ENCODE data around the gene AP2B1.

The AP2B1 gene

DNA sequence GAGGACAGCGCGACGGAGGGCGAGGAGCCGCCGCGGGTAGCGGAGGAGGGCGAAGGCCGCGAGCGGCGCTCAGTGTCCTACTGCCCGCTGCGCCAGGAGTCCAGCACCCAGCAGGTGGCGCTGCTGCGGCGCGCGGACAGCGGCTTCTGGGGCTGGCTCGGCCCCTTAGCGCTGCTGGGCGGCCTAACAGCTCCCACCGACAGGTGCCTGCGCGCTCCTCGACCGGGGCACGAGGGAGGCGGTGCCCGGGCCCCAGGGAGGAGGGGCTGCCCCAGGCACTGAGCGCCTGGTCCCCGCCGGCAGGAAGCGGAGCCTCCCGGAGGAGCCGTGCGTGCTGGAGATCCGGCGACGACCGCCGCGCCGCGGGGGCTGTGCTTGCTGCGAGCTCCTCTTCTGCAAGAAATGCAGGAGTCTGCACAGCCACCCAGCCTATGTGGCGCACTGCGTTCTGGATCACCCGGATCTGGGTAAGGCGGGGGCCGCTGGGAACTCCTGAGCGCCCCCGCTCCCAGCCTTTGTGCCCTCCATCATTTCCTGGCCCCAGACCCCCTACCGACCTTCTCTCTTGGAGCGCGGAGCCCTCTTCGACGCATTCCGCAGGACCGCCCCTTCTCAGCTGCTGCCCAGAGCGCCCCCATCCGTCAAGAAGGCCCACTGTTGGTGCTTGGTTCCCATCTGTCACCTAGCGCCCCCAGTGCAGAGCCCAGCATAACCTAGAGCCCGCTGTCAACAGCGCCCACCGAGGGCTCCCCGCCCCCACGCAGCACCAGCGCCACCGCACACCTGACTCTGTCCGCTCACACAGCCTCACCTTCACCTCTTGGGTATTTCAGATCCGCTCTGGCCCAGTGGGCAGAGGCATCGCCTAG is 177.2 kb downstream of the AP2B1 start:
- Histone ChIP-seq H3K4me2 (ENCODE audit: low read depth, low read length, poor library complexity, severe bottlenecking) (peak overlapping the region; percentile 51), H3K9me2 (replicated peaks; ENCODE audit: insufficient read depth, low read length) (no peaks in the 10 kb centered on the region), H3K9me3 (ENCODE audit: insufficient read depth, low read length) (no peaks in the 10 kb centered on the region), H3K36me3 (ENCODE audit: low read length) (no peaks in the 10 kb centered on the region), H3F3A (ENCODE audit: insufficient read depth) (no peaks in the 10 kb centered on the region), H3K27me3 (ENCODE audit: low read length) (no peaks in the 10 kb centered on the region), H3K27ac (ENCODE audit: low read depth, low read length) (peak overlapping the region; percentile 65), H3K4me3 (ENCODE audit: insufficient read depth, low read length, poor library complexity, severe bottlenecking) (peak overlapping the region; percentile 62), H2AFZ (ENCODE audit: low read depth, low read length, severe bottlenecking) (peak overlapping the region; percentile 75), H3K9ac (ENCODE audit: low read length) (peak overlapping the region; percentile 64), H3K79me2 (ENCODE audit: insufficient read depth, low read length) (no peaks in the 10 kb centered on the region), H4K20me1 (ENCODE audit: low read depth, low read length) (no peaks in the 10 kb centered on the region)
- TF ChIP-seq EZH2phosphoT487 (conservative IDR thresholded peaks at IDR 0.05; ENCODE audit: low read length): no peak
- TF ChIP-seq, protein P1, sequence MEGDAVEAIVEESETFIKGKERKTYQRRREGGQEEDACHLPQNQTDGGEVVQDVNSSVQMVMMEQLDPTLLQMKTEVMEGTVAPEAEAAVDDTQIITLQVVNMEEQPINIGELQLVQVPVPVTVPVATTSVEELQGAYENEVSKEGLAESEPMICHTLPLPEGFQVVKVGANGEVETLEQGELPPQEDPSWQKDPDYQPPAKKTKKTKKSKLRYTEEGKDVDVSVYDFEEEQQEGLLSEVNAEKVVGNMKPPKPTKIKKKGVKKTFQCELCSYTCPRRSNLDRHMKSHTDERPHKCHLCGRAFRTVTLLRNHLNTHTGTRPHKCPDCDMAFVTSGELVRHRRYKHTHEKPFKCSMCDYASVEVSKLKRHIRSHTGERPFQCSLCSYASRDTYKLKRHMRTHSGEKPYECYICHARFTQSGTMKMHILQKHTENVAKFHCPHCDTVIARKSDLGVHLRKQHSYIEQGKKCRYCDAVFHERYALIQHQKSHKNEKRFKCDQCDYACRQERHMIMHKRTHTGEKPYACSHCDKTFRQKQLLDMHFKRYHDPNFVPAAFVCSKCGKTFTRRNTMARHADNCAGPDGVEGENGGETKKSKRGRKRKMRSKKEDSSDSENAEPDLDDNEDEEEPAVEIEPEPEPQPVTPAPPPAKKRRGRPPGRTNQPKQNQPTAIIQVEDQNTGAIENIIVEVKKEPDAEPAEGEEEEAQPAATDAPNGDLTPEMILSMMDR (IDR thresholded peaks at IDR 0.05; ENCODE audit: insufficient read depth, low read length, poor library complexity, severe bottlenecking): peak; percentile 88

DNA sequence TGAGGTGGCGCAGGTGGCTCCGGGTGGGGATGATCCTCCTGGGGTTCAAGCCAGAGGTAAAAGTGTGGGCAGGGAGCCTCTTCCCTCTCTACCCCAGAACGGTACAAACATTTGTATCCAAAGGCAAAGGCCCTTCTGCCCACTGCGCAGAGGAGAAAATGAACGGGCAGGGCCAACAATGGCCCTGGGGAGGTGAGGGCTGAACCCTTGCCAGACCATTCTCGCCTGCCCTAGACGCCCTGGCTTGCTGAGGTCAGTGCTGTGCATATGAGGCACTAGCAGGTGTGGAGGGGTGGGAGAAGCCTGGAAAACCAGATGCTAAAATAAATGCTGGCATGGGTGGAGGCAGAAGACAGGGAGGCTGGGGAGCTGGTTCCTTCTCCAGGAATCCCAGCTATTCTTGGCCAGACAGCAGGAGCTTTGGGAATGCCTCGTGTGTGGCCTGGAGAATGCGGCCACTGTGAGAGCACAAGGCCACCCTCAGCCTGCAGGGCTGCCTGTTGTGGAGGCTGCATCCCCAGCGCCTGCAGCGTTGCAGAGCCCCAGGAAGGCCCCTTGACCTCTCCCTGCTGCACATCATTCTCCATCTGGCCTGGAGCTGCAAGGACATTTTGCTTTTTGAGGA is 178.1 kb downstream of the AP2B1 start:
- Histone ChIP-seq H2AFZ (ENCODE audit: low read depth, low read length, severe bottlenecking) (no peak overlapping the region), H3K9me3 (ENCODE audit: insufficient read depth, low read length) (no peaks in the 10 kb centered on the region), H3K27ac (ENCODE audit: low read depth, low read length) (no peak overlapping the region), H3K27me3 (ENCODE audit: low read length) (no peaks in the 10 kb centered on the region), H4K20me1 (ENCODE audit: low read depth, low read length) (no peaks in the 10 kb centered on the region), H3K4me2 (ENCODE audit: low read depth, low read length, poor library complexity, severe bottlenecking) (peak overlapping the region; percentile 51), H3K9ac (ENCODE audit: low read length) (peak overlapping the region; percentile 64), H3K9me2 (replicated peaks; ENCODE audit: insufficient read depth, low read length) (no peaks in the 10 kb centered on the region), H3F3A (ENCODE audit: insufficient read depth) (no peaks in the 10 kb centered on the region), H3K4me3 (ENCODE audit: insufficient read depth, low read length, poor library complexity, severe bottlenecking) (peak overlapping the region; percentile 62), H3K36me3 (ENCODE audit: low read length) (no peaks in the 10 kb centered on the region), H3K79me2 (ENCODE audit: insufficient read depth, low read length) (no peaks in the 10 kb centered on the region)
- no peak for TF ChIP-seq EZH2phosphoT487 (conservative IDR thresholded peaks at IDR 0.05; ENCODE audit: low read length)
- TF ChIP-seq, protein P1 (IDR thresholded peaks at IDR 0.05; ENCODE audit: insufficient read depth, low read length, poor library complexity, severe bottlenecking): no peak

- no peaks in the 10 kb centered on the region for H3F3A ChIP-seq (ENCODE audit: insufficient read depth)
- no peaks in the 10 kb centered on the region for H3K79me2 ChIP-seq (ENCODE audit: insufficient read depth, low read length)
- no peak overlapping the region for H3K4me2 ChIP-seq (ENCODE audit: low read depth, low read length, poor library complexity, severe bottlenecking)
- no peaks in the 10 kb centered on the region for H3K9me3 ChIP-seq (ENCODE audit: insufficient read depth, low read length)
- H4K20me1 ChIP-seq (ENCODE audit: low read depth, low read length): no peaks in the 10 kb centered on the region
- H3K27ac ChIP-seq (ENCODE audit: low read depth, low read length): no peak overlapping the region
- no peaks in the 10 kb centered on the region for H3K9me2 ChIP-seq (replicated peaks; ENCODE audit: insufficient read depth, low read length)
- no peak overlapping the region for H3K9ac ChIP-seq (ENCODE audit: low read length)
- H2AFZ ChIP-seq (ENCODE audit: low read depth, low read length, severe bottlenecking): no peak overlapping the region
- H3K4me3 ChIP-seq (ENCODE audit: insufficient read depth, low read length, poor library complexity, severe bottlenecking): no peak overlapping the region
- H3K36me3 ChIP-seq (ENCODE audit: low read length): no peaks in the 10 kb centered on the region
- H3K27me3 ChIP-seq (ENCODE audit: low read length): no peaks in the 10 kb centered on the region
- no peak for TF ChIP-seq EZH2phosphoT487 (conservative IDR thresholded peaks at IDR 0.05; ENCODE audit: low read length)
- TF ChIP-seq, protein P1 (IDR thresholded peaks at IDR 0.05; ENCODE audit: insufficient read depth, low read length, poor library complexity, severe bottlenecking): no peak
Observed at GRCh38 chr17:35765756-35766488, 178.8 kb downstream of the AP2B1 start.

All from SU-DHL-6 (cell line).